Ectodermal cell (in vitro differentiated cells): ENCODE data around the gene NEK1.
"Not testable (repeated sequence)": the region's sequence is repeated elsewhere in the genome, so short reads cannot be mapped to it uniquely, and the experiment has no call there.

Source experiments
- H3K27ac ChIP-seq: 2 replicates; pipeline ENCODE4 v1.7.0; 2013; ENCODE audit warnings: mild to moderate bottlenecking, low read depth, low read length; ENCODE audit not compliant: insufficient read depth, poor library complexity, severe bottlenecking
- H3K27me3 ChIP-seq: 2 replicates; pipeline ENCODE4 v1.7.0; 2013; ENCODE audit warnings: mild to moderate bottlenecking, low read length; ENCODE audit not compliant: insufficient read depth, control insufficient read depth, poor library complexity, severe bottlenecking
- H3K36me3 ChIP-seq: one replicate; pipeline ENCODE4 v1.7.0; 2013; ENCODE audit warnings: low read length; ENCODE audit not compliant: control insufficient read depth, insufficient read depth
- H3K4me1 ChIP-seq: one replicate; pipeline ENCODE4 v1.7.0; 2013; ENCODE audit warnings: low read length; ENCODE audit not compliant: control insufficient read depth, insufficient read depth
- H3K4me3 ChIP-seq: 2 replicates; pipeline ENCODE4 v1.7.0; 2013; ENCODE audit warnings: low read depth, low read length, control low read depth; ENCODE audit not compliant: insufficient read depth
- H3K9me3 ChIP-seq: 2 replicates; pipeline ENCODE4 v1.7.0; 2013; ENCODE audit warnings: mild to moderate bottlenecking, low read length, moderate library complexity; ENCODE audit not compliant: control insufficient read depth
- WGBS, 2 experiments: methylation state at CpG; one replicate each; pipeline ENCODE4 v1.1.7; 2013; ENCODE audit warnings: missing lambda C conversion rate in 2 of 2; 5-methylcytosine and 5-hydroxymethylcytosine counted together

Gene NEK1

DNA sequence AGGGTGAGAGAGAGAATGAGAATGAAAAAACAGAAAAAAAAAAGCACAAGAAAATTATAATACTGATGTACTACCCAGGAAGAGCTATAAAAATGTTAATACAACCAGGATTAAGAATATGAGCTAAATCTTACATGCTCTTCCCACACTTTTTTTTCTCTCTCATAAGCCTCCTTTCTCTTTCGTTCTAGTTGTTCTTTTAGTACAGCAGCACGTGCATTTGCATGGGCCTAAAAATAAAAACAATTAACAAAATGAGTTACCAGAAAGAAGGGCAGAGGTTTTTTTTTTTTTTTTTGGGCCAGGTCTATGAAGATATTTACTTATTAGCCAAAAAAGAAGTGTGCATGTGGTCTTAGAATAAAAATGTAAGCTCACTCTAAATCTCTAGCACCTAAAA lies 105.5 kb downstream of the NEK1 start:
- H3K27ac ChIP-seq: no peak overlapping the region
- WGBS, 2 experiments: 100% methylated on average over 2 of the region's 2 CpGs
- no peaks in the 10 kb centered on the region for H3K9me3 ChIP-seq
- H3K36me3 ChIP-seq: no peaks in the 10 kb centered on the region
- H3K27me3 ChIP-seq: no peaks in the 10 kb centered on the region
- H3K4me1 ChIP-seq: no peaks in the 10 kb centered on the region
- no peak overlapping the region for H3K4me3 ChIP-seq

DNA sequence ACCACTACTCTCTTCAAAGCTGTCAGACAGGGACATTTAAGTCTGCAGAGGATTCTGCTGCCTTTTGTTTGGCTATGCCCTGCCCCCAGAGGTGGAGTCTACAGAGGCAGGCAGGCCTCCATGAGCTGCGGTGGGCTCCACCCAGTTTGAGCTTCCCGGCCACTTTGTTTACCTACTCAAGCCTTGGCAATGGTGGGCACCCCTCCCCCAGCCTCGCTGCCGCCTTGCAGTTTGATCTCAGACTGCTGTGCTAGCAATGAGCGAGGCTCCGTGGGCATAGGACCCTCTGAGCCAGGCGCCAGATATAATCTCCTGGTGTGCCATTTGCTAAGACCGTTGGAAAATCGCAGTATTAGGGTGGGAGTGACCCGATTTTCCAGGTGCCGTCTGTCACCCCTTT lies 112.5 kb downstream of the NEK1 start:
- not testable (repeated sequence) for H3K27ac ChIP-seq, H3K36me3 ChIP-seq, H3K9me3 ChIP-seq, H3K27me3 ChIP-seq, H3K4me3 ChIP-seq, H3K4me1 ChIP-seq
- 95 to 98% methylated on average over 11 of the region's 11 CpGs for WGBS, 2 experiments

DNA sequence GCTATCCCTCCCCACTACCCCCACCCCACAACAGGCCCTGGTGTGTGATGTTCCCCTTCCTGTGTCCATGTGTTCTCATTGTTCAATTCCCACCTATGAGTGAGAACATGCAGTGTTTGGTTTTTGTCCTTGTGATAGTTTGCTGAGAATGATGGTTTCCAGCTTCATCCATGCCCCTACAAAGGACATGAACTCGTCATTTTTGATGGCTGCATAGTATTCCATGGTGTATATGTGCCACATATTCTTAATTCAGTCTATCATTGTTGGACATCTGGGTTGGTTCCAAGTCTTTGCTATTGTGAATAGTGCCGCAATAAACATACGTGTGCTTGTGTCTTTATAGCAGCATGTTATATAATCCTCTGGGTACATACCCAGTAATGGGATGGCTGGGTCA lies 118.1 kb downstream of the NEK1 start:
- not testable (repeated sequence) for H3K27ac ChIP-seq, H3K4me1 ChIP-seq, H3K9me3 ChIP-seq, H3K36me3 ChIP-seq, H3K4me3 ChIP-seq, H3K27me3 ChIP-seq
- WGBS, 2 experiments: 91 to 95% methylated on average over 3 of the region's 3 CpGs

DNA sequence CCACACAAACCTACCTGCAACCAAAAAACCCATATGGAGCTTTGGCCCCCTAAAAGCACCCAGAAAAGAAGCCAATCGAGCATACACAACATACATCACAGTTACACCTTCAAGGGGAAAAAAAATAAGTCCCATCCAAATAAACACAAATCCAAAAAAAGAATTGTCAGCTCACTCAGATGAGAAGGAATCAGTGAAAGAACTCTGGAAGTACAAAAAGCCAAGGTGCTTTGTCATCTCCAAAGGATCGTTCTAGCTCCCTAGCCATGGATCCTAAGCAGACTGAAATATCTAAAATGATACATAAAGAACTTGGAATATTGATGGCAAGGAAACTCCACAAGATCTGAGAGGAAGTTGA lies 119.2 kb downstream of the NEK1 start:
- H3K9me3 ChIP-seq: no peaks in the 10 kb centered on the region
- H3K27ac ChIP-seq: no peak overlapping the region
- WGBS, 2 experiments: 48 to 62% methylated on average over 2 of the region's 2 CpGs
- H3K36me3 ChIP-seq: no peaks in the 10 kb centered on the region
- H3K27me3 ChIP-seq: no peaks in the 10 kb centered on the region
- no peak overlapping the region for H3K4me3 ChIP-seq
- H3K4me1 ChIP-seq: no peaks in the 10 kb centered on the region

DNA sequence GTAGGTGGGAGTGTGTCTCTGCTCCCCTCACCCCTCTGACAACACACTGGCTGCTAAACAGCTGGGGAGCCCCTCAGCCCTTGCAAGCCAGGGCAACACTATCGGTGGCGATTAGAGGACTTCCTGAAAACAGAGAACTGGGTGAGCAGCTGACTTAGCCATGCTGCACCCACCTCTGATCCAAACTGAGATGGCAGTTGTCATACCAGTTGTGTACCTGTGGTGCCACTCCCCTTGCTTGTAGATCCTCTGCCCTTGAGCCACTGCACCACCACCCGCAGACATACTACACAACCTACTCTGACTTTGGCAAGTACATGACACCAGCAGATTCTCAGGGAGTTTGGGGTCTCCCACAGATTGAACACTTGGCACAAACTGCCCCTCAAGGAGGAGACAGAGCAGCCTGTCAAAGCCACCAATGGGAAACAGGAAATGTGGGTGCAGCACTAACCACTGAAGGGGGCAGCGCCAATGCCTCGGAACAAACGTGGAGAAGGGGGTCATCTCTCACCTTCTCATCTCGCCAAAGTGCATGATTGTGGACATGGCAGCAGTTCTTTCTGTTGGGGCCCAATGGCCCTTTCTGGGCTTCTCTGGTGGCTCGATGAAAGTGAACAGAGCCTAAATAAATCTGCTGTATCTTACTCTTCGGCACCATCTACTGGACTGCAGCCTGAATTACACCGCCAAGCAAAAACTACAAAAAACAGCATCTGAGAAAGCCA lies 119.8 kb downstream of the NEK1 start:
- no peaks in the 10 kb centered on the region for H3K9me3 ChIP-seq
- no peaks in the 10 kb centered on the region for H3K4me1 ChIP-seq
- no peaks in the 10 kb centered on the region for H3K27me3 ChIP-seq
- H3K36me3 ChIP-seq: no peaks in the 10 kb centered on the region
- H3K27ac ChIP-seq: no peak overlapping the region
- 68 to 70% methylated on average over 10 of the region's 10 CpGs for WGBS, 2 experiments
- no peak overlapping the region for H3K4me3 ChIP-seq

DNA sequence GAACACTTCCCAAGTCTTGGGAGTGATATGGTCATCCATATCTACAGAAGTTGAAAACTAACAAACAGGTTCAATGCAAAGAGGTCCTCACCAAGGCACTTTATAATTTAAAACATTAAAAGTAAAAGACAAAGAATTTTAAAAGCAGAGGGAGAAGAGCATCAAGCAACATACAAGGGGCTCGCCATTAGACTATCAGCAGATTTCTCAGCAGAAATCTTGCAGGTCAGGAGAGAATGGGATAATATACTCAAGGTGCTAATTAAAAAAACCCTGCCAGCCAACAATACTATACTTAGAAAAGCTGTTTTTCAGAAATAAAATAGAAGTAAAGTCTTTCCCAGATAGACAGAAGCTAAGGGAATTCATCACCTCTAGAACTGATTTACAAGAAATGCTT lies 121.2 kb downstream of the NEK1 start:
- Histone ChIP-seq H3K4me3 (no peak overlapping the region), H3K27ac (no peak overlapping the region), H3K27me3 (no peaks in the 10 kb centered on the region), H3K9me3 (no peaks in the 10 kb centered on the region), H3K36me3 (no peaks in the 10 kb centered on the region), H3K4me1 (no peaks in the 10 kb centered on the region)
- 82 to 100% methylated on average over 1 of the region's 1 CpG for WGBS, 2 experiments

DNA sequence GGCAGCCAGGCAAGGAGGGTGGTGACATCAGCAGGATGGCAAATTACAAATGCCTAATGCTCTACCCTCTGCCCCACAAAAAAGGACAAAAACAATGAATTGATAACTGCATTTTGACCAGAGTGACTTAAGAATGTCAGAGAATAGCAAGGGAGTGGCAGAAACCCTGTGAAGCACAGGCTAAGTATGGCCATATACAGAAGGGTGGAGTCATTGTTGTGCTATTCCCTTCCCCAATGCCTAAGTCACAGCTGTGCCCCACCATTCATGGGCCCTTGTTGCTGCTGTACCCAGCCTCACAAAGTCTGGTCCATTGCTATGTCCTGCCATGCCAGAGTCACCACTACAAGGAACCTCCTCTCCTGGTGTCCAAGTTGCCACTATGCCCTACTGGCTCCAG lies 123.1 kb downstream of the NEK1 start:
- no peaks in the 10 kb centered on the region for H3K9me3 ChIP-seq
- H3K27ac ChIP-seq: no peak overlapping the region
- no peak overlapping the region for H3K4me3 ChIP-seq
- H3K27me3 ChIP-seq: no peaks in the 10 kb centered on the region
- H3K4me1 ChIP-seq: no peaks in the 10 kb centered on the region
- H3K36me3 ChIP-seq: no peaks in the 10 kb centered on the region

DNA sequence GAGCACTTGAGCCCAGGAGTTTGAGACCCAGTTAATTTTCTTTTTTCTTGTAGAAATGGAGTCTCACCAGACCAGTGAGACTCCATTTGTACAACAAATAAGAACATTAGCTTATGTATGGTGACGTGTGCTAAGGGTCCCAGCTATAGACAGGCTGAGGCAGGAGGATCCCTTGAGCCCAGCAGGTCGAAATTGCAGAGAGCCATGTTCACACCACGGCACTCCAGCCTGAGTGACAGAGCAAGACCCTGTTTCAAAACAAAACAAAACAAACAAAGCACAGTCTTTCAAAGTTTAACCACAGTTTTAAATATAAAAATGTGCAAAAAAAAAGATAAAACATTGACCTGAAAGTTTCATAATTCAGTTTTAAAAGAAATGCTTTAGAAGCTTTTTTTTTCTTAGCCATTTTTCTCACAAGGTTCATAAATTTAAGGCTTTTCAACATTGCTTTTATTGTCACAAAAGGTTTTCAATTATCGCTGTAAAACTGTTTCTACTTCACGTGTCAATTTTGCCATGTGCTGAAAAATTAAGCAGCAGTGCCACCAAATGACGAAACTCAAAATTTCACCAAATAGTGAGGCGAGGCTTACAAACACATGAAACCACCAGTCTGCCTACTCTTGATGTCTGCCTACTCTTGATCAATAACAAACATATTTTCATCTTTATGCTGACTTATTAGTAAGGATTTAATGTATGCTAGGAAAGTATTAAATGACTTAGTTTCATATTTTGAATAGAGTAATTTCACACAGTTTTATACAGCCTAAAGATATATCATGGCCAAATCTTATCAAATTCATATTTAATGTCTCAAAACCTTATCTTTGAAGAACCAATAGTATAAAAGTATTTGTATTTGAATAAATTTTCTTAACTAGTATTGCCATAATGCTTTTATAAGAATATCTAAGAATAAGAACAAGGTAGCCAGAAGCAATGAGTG lies 126.3 kb downstream of the NEK1 start:
- 38 to 40% methylated on average over 7 of the region's 7 CpGs for WGBS, 2 experiments
- no peaks in the 10 kb centered on the region for H3K4me1 ChIP-seq
- no peaks in the 10 kb centered on the region for H3K27me3 ChIP-seq
- no peaks in the 10 kb centered on the region for H3K36me3 ChIP-seq
- H3K9me3 ChIP-seq: no peaks in the 10 kb centered on the region
- no peak overlapping the region for H3K4me3 ChIP-seq
- H3K27ac ChIP-seq: peak overlapping the region; percentile 48

DNA sequence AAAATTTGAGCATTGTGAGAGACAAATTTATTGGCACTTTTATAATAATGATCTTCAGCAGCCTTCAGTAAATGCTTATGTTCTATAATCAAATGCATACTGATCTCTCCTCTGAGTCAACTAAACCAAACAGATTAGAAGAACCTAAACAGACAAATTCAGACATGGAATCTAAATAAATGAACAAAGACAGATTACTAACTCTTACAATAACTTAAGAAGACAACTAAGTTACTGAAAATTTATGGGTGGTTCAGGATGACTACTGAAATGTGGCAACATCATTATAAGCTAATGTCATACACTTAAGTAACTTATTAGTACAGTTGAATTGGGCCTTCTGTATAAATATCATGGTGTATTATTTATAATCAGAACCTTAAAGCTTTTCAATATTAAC lies 127.3 kb downstream of the NEK1 start:
- no peaks in the 10 kb centered on the region for H3K9me3 ChIP-seq
- no peaks in the 10 kb centered on the region for H3K4me1 ChIP-seq
- no peak overlapping the region for H3K4me3 ChIP-seq
- H3K27ac ChIP-seq: no peak overlapping the region
- no peaks in the 10 kb centered on the region for H3K36me3 ChIP-seq
- no peaks in the 10 kb centered on the region for H3K27me3 ChIP-seq

DNA sequence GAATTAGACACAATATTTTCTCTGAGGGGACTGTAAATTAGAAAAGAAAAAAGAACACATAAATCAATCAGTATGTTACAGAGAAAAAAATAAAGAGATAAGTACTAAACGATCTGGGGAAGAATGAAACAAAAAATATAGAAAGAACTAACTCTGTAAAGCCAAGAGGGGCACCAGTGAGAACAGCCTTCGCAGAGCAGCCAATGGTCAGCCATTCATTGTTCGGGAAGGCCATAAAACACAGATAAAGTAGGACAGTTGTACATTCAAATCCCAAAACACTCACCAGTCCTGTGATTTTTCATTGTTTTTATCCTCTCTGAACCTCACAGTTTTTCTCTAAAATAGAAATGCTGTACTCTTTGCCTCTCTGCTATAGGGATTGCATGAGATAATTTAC lies 127.9 kb downstream of the NEK1 start:
- Histone ChIP-seq H3K4me1 (no peaks in the 10 kb centered on the region), H3K27ac (no peak overlapping the region), H3K27me3 (no peaks in the 10 kb centered on the region), H3K4me3 (no peak overlapping the region), H3K36me3 (no peaks in the 10 kb centered on the region), H3K9me3 (no peaks in the 10 kb centered on the region)
- 88 to 92% methylated on average over 3 of the region's 3 CpGs for WGBS, 2 experiments
